IMR-90 (cell line): Measurements from ENCODE around the gene SIK2.
A peak's percentile ranks its signal among the peaks of the same experiment; 100 is the strongest.

Source experiments
- BHLHE40 ChIP-seq: fragments of 150-350 bp; IDR thresholded peaks from 2 replicates; pipeline ENCODE4 v1.6.1; 2016; ENCODE audit warnings: mild to moderate bottlenecking, low read depth, low read length
- CEBPB ChIP-seq: IDR thresholded peaks from 2 replicates; pipeline ENCODE4 v1.6.1; 2012; ENCODE audit warnings: low read depth, low read length, improper control_type of control experiment
- CHD1 ChIP-seq: IDR thresholded peaks from 2 replicates; pipeline ENCODE4 v1.6.1; 2012; ENCODE audit warnings: low read depth, low read length, improper control_type of control experiment
- CTCF ChIP-seq: conservative IDR thresholded peaks from 2 replicates; pipeline ENCODE4 v1.5.1; 2012; ENCODE audit warnings: mild to moderate bottlenecking, low read depth, low read length, improper control_type of control experiment
- MXI1 ChIP-seq: IDR thresholded peaks from 2 replicates; pipeline ENCODE4 v1.6.1; 2012; ENCODE audit warnings: low read depth, mild to moderate bottlenecking, low read length, moderate library complexity, borderline replicate concordance
- POLR2A ChIP-seq: IDR thresholded peaks from 2 replicates; pipeline ENCODE4 v1.6.1; 2012; ENCODE audit warnings: mild to moderate bottlenecking, low read depth, low read length
- RAD21 ChIP-seq: IDR thresholded peaks from 2 replicates; pipeline ENCODE4 v1.6.1; 2012; ENCODE audit warnings: low read length, improper control_type of control experiment
- RFX5 ChIP-seq: IDR thresholded peaks from 2 replicates; pipeline ENCODE4 v1.8.0; 2012; ENCODE audit warnings: low read depth, mild to moderate bottlenecking, low read length, moderate library complexity
- SMC3 ChIP-seq: fragments of 150-350 bp; IDR thresholded peaks from 2 replicates; pipeline ENCODE4 v1.6.1; 2016; ENCODE audit warnings: low read depth, mild to moderate bottlenecking, antibody characterized with exemption, low read length, moderate library complexity
- USF2 ChIP-seq: fragments of 150-350 bp; IDR thresholded peaks from 2 replicates; pipeline ENCODE4 v1.6.1; 2017; ENCODE audit warnings: mild to moderate bottlenecking, antibody characterized with exemption, low read length, low read depth

GRCh38 chr11:111624608-111625007, 22.4 kb downstream of the SIK2 start:
- no peak for TF ChIP-seq POLR2A
- no peak for TF ChIP-seq CHD1
- TF ChIP-seq CTCF = no peak
- no peak for TF ChIP-seq MXI1
- TF ChIP-seq SMC3 = no peak
- no peak for TF ChIP-seq RAD21
- peak; percentile 83 for TF ChIP-seq CEBPB
- no peak for TF ChIP-seq USF2
- TF ChIP-seq RFX5 = no peak
- TF ChIP-seq BHLHE40 = no peak
